DMS153 treated with DMSO at 0.1 percent for 48 hours (cell line): ENCODE measurements around the gene NME3.
"Not testable (repeated sequence)": the region's sequence is repeated elsewhere in the genome, so short reads cannot be mapped to it uniquely, and the experiment has no call there.

Experiments used
- DNase-seq: peaks from one replicate; lab custom pipeline; 2025; ENCODE audit not compliant: unreplicated experiment; lab: John Stamatoyannopoulos, UW

The NME3 gene

DNA sequence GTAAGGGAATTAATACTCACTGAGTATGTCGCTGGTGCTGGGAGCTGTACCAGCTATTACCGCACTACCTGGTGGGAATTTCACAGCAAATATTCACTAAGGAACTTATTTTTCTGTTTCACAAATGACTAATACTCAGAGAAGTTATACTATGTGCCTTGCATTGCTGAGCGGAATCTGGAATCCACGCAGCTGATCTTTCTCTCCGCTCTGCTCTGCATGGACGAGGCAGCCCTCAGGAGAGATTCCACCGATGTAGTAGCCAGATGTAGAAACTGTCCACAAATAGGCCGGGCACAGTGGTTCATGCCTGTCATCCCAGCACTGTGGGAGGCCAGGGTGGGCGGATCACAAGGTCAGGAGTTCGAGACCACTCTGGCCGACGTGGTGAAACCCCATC is 17.1 kb downstream of the NME3 start:
- DNase-seq, result no peak

DNA sequence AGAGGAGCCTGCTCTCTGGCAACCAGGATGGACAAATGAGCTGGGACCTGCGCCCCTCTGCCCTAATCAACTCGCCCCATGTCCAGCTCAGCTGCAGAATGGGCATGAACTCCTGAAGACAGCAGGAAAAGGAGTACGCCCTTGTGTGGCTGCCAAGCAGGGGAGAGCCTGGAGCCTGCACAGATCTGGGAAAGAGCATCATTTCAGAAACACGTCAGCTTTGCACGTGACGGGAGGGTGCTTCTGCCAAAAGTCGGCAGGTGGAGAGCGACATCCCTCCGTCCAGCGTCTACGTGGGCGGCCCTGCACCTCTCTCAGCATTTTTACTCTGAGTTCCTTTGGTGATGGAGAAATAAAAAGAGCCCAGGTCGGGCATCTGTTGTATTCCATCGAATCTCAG is 18.5 kb downstream of the NME3 start:
- no peak for DNase-seq

DNA sequence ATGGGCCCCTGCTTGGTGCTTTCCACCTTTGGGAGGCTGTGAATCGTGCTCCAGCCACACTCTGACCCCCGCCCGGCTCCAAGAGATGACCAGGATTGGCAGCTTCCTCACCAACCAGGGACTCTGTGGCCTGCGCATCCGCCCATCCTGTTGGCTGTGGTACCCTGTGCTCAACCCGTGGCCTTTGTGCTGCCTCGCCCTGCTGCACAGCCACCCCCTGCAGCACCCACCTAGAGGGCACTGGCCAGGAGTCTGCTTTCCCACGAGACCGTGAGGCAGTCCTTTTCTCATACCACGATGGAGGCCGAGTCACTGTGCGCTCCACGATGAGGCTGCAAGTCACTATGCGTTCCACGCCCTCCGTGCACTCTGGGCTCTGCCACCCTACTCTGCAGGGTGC is 19.4 kb downstream of the NME3 start:
- no peak for DNase-seq

DNA sequence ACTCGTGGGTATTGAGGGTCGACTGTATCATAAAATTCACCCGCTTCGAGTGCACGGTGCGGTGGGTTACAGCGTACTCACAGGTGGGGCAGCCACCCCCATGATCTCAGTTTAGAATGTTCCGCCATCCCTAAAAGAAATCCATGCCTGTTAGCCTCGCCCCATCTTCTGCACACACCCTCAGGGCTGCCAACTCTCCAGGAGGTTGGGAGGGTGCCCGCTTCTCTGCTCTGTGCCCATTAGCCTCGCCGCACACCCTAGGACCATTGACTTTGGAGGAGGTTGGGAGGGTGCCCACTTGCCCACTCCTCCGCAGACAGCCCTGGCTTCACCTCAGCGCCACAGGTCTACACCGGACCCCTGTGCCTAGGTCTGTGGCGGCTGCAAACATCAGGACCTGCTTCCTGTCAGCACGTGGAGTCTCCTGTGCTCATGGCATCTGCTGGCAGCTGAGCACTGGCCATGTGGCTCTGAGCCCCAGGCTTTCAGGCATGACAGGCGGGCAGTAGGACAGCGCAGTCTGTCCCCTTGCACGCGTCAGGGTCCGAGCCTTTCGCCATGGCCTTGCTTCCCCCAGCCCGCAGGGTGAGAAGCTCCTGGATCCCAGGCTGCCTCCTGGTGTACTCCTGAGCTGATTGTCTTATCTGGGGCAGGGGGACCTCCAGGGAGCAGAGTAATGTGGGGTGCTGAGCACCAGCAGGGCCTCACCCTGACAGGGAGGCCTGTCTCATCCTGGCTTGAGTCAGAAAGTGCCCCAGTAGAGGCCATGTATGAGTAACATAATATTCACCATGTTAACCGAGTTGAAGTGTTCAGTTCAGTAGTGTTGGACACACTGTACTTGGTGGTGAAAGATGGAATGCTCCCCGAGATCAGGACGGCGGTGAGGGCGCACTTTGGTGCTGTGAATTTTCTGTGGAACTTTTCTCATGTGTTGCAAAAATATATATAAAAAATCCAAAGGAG is 21.9 kb downstream of the NME3 start:
- no peak for DNase-seq

DNA sequence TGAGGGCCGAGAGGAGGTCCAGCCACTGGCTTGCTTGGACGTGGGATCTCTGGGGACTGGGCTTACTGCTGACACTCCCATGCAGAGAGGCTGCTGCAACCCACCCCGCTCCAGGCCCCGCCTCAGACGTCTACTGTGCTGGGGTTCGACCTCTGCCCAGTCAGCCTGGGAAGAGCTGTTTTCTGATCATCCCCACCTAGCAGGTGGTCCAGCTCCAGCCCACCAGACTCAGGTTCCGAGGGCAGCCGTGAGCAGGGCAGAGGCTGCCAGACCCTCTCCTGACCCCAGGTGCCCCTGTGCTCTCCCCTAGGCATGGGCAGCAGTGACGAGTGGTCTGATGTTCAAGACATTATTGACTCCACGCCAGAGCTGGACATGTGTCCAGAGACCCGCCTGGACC is 23.4 kb downstream of the NME3 start:
- no peak for DNase-seq

DNA sequence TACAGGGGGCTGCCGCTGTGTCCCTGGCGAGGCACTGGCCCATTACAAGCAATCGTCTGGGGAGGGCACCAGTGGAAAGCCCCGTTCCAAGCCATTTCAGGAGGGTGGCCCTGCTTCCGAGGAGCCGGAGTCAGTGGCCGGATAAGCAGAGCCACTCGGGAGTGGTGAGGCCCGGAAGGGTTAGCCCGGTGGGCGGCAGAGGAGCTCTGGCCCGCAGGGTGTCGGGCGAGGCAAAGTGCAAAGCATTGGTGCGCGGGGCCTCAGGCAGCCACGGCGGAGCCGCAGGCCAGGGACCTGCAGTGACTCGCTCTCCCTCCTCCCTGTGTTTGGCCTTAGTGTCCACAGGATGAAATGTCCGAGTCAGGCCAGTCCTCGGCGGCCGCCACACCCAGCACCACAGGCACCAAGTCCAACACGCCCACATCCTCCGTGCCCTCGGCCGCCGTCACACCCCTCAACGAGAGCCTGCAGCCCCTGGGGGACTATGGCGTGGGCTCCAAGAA is 24.6 kb downstream of the NME3 start:
- DNase-seq, result no peak

DNA sequence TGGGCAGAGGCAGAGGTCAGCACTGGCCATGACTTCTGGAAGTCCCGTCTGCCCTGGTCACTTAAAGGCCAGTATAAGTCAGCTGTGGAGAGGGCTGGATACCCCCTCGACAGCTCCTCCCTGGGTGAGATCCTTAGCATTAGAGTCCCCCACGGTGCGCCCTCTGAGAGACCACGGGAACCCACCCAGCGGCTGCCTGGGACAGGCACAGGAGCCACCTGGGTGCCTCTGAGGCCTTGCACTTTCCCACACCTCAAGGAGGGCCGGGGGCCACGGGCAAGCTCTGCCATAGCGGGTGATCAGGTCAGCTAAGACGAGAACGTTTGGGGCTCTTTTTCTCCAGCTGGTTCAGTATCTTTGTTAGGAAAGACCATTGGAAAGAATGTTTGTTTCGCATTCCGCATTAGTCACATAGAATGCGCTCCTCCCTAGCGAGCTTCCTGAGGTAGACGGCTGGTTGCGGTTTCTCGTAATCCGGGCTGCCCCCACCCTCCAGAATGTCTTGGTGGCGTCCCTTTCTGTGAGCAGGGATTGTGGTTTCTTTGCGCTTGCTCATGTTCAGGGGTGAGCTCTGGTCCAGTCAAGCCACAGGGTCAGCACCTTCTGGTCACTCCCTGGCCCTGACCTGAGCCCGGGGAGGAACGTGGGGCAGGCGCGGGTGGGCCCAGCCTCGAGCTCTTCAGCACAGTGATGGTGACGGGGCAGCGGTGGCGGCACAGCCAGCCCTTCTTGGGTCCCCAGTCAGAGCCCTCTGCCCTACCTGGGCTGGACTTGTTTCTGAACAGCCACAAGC is 25.2 kb downstream of the NME3 start:
- DNase-seq, result no peak

DNA sequence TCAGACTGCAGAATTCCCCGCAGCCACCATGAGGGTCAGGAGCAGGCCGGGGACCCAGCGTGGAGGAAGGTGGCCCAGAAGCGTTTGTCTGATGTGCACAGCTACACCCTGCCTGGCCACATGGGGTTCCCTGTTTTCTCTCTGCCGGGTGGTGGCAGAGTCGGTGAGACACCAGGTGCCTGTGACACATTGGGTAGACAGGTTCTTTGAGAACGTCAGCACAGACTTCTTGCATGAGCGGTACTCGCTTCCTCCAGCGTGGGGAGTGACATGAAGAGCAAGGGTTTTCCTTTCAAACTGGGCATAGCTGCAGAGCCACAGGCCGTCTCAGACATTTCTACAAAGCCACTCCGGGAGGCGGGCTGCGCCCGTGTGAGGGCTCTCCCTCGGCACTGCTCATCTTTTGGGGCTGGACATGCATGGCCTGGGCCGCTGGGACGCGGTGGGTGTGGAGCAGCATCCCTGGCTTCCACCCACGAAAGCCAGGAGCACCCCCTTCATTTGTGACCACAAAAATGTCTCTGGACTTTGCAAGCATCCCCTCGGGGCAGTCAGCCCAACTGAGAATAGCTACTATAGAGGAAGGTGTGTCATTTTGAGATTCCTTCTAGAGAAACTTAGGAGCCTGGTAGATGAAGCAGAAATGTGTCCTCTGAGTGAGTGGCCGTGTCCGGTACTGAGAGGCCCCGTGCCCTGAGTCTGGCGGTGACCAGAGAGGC is 26.0 kb downstream of the NME3 start:
- DNase-seq, result no peak

DNA sequence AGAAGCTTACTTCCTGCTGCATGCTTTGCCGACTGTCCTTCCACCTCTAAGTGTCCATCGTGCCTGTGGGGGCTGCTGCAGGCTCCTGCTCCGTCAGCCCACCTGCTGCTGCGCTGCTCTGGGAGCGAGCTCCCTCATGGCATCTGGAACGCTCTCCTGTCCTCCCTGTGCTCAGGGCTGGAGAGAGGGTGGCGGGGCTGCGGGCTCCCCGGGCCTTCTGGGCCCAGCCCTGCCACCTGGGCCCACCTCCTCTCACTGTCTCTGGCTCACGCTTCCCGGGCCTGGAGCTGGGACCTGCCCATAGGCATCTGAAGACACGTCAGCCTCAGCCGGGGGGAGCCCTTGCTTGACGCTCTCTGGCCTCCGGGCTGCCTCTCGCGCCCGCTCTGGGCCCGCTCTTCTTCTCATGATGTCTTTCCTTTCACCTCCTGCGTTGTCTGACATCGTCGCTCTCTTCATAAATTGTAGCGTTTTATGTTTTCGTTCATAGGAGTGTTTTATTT is 27.0 kb downstream of the NME3 start:
- no peak for DNase-seq

DNA sequence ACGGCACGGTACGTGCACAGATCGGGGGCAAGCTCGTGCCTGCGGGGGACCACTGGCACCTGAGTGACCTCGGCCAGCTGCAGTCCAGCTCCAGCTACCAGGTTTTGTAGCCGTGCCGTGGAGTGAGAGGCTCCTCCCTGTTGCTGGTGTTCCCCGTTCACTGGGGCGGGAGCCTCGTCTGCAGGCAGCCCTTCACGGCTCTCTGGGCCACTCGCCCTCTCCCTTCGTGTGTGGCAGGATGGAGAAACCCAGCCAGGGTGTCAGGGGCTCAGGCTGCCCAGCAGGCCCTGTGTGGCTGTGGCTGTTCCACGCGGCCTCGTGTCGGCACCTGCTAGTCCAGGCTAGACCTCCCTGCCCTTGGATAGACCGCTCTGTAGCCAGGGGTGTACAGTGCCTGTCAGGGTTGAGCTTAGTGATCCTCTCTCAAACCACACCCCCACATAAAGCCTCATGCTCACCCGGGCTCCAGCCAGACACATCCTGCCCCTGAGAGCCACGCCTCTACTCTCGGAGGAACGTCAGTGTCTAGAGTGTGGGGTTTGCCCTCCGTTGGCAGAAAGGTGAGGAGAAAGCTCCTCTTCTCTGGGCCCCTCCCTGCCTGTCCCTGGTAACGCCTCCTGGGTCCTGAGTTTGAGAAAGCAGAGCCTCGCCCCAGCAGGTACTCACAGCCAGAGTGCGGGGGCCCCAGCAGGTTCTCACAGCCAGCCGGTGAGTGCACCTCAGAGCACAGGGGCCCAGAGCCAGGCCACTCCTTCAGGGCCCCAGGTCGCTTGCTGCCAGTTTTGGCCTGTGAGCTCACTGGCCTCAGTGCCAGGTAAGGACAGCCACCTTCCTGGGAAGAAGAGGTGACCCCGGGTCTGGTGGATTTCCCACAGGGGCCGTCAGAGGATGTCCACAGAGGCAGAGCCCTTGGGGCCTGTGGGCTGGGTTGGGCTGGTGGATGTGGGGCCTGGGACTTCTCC is 27.7 kb downstream of the NME3 start:
- DNase-seq, result no peak

DNA sequence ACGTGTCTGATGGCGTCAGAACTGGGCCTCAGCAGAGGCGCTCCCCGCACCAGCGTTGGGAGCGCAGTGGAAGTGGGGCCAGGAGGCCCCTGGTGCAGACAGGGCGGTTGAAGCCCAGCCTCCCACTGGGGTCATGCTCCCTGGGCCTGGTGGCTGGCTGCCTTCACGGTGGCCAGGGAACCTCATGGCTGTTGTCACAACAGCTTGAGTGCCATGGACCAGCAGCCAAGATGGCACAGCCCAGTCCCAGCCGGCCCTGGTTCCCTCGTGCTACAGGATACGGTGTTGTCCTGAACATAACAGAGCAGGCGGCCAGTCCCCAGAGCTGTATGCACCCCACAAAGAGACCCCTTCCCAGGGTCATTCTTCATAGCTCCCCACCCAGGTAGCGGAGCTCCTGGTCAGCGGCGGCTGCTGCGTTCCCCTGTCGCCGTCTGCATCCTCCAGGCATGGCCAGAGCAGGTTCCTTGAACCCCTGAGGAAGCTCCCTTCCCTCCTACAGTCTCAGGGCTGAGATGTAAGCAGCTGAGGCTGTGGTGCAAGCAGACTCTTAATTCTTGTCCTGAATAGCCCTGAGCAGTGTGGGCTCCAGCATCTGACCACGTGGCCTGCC is 29.7 kb downstream of the NME3 start:
- DNase-seq, result no peak

DNA sequence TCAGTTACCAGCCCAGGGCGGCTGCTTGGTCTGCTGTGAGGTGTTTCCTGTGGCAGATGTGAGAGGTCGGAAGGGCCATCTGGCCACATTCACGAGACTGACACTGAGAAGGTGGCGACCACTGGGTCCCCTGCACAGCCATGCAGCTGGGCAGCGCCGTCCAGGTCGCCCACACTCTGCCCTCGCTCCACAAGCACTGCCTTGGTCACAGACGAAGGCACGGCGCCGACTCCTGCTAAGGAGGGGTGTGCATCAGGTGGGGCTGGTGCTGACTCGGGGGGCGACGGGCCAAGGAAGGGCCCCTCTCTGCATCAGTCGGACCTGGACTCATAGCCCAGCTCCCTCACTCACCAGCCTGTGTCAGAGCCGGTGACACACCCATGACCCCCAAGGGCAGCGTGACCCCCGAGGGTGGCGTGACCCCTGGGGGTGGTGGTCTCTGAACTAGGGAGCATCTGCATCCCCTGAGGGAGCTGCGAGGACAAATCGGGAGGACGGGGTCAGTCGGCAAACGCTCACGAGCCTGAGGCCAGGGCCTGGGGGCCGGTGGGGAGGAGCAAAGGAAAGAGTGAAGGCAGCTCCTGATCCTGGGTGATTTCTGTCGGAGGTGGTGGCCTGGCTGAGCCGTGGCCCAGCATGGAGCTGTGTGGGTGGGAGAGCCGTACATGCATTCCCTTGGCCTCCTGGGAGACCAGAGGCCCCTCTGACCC is 30.4 kb downstream of the NME3 start:
- DNase-seq, result no peak

DNA sequence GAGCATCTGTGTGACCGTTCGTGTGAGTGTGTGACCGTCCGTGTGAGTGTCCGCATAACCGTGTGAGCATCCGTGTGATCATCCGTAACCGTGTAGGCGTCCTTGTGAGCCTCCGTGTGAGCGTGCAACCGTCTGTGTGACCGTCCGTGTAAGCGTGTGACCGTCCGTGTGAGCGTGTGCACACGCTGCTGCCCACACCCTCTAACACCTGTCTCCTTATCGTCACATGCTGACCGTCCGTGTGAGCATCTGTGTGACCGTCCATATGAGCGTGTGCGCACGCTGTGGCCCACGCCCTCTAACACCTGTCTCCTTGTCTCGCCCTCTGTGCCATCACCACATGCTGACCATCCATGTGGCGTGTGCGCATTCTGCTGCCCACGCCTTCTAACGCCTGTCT is 31.1 kb downstream of the NME3 start:
- no peak for DNase-seq

DNA sequence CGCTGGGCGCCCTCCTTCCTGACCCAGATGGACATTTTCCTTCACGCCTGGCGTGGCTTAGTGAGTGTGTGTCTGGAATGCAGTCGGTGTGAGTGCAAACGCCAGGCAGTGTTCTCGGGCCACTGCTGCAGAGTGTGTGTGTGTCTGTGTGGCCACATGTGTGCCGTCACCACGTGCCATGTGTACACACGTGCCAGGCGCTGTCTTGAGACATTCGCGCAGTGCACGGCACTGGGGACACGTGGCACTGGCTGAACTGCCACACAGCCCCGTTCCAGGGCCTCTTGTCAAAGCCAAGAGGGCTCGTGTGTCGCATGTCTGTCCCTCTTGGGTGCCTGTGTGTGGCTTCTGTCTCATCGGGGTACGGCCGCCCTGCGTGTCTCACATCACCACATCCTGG is 36.5 kb downstream of the NME3 start:
- no peak for DNase-seq

DNA sequence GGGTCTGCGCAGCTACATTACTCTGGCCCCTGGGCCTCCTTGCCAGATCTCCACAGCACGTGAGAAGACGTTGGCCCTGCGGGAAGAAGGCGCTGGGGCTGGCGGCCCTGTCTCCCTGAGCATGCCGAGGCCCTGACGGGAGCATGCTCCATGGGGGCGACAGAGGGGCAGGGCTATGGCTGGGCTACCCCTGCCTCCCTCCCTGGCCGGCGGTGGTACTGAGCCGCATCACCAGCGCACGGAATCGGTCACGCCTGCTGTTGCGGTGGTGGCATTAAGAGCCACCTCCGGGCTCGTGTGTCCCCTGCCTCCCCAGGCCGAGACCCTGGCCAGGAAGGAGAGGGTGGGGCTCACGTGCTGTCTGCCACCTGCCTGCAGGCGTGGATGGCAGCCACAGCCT is 37.2 kb downstream of the NME3 start:
- DNase-seq, result no peak

DNA sequence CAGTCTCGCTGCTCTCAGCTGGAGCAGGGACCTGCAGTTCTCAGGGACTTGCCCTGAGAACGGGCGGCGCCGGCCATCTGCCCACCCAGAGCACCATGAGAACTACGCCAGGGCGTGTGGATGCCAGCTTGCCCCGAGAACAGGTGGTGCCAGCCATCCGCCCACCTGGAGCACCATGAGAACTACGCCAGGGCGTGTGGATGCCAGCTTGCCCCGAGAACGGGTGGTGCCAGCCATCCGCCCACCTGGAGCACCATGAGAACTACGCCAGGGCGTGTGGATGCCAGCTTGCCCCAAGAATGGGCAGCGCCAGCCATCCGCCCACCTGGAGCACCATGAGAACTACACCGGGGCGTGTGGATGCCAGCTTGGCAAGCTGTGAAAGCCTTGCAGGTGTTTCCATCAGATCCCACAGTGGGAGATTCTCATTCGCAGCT is 38.8 kb downstream of the NME3 start:
- DNase-seq, result not testable (repeated sequence)

DNA sequence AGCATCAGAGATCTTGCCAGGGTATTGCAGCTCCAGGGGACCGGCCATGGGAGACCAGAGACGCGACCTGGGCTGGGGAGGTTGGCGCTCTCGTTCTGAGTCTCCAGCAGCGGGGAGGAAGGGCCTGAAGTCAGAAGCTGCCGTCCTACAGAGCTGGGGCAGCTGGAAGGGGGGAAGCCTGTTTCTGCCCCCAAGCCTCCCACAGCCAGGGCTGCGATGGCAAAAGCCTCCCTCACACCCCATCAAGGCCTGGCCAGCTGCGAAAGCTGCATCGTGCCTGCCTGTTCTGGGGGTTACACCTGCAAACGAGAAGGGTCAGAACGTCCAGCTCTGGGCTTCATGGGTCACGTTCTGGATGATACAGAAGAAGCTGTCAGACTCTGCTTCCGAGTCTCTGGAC is 39.3 kb downstream of the NME3 start:
- no peak for DNase-seq

DNA sequence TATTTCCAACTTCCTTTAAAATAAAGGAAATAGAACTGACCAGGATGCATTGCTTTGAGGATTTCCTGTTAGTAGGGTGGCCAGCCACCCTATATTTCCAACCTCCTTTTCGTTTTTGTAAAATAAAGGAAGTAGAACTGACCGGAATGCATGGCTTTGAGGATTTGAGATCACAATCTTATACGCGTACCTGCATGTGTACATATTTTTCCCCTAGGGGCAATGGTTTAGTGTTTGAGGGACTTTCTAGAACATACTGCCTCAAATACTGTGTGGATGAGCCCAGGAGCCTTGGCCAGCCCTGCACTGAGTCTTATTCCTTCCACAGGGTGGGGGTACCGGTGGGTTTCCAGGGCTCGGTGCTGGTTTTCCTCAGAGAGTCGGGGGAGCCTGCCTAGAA is 39.7 kb downstream of the NME3 start:
- no peak for DNase-seq

DNA sequence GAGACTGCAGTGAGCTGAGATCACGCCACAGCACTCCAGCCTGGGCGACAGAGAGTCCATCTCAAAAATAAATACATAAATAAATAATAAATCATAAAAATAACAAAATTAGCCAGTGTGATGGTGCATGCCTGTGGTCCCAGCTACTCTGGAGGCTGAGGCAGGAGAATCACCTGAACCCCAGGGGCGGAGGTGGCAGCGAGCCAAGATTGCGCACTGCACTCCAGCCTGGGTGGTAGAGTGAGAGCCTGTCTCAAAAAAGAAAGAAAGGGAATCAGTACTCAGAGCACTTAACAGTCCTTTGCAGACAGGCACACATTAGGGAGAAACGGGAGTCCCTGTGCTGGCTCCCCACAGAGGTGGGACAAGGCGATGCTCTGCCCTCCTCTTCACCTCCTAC is 40.3 kb downstream of the NME3 start:
- no peak for DNase-seq
